ENCODE results near the gene CCDC85B. TPM values are rescaled to one million over a fixed set of nuclear protein-coding genes. Genes with fewer than 3 reads are reported as not detected.
A peak's percentile ranks its signal among the peaks of the same experiment; 100 is the strongest.

The CCDC85B gene
- total RNA-seq, 1 experiment from 2014 or later: 55.3 TPM

DNA sequence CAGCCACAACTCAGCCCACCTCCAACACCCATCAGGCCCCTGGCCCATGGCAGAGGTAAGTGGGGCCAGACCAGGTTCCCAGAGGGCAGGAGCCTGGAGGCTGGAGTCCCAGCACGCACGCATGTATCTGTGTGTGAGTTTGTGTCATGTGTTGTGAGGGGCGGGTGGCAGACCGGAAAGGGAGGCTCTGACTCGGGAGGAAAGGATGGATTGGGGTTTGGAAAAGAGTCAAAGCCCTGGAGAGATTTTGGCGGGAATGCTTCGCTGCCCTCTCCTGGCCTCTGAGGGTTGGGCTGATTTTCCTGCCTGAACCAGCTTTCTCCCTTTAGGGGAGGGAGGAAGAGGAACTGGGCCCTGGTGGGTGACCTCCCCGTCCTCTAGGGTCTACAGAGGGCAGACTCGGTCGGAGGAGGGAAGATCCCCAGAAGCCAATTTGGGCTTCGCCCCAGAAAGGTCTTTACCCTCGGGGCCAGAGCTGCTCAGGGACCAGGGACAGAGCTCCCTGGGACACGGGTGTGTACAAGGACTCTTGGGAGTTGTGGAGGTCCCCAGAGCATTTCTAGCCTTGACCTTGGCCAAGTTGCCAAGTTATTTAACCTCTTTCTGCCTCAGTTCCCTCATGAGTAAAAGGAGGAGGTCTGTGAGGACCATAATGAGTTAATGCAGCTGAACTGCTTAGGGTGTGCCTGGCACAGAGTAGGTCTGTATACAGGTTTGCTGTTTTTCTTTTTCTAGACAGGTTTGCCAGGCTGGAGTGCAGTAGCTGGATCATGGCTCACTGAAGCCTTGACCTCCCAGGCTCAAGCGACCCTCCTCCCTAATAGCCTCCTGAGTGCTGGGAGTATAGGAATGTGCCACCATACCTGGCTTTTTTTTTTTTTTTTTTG lies 21.5 kb downstream of the CCDC85B start:
- 0 out of 2 replicates have a peak, but pooled peaks have one; percentile 32 for TF ChIP-seq TEAD1 (CRISPR knock-in tag; IDR thresholded peaks at IDR 0.05)
- TF ChIP-seq, protein P1, sequence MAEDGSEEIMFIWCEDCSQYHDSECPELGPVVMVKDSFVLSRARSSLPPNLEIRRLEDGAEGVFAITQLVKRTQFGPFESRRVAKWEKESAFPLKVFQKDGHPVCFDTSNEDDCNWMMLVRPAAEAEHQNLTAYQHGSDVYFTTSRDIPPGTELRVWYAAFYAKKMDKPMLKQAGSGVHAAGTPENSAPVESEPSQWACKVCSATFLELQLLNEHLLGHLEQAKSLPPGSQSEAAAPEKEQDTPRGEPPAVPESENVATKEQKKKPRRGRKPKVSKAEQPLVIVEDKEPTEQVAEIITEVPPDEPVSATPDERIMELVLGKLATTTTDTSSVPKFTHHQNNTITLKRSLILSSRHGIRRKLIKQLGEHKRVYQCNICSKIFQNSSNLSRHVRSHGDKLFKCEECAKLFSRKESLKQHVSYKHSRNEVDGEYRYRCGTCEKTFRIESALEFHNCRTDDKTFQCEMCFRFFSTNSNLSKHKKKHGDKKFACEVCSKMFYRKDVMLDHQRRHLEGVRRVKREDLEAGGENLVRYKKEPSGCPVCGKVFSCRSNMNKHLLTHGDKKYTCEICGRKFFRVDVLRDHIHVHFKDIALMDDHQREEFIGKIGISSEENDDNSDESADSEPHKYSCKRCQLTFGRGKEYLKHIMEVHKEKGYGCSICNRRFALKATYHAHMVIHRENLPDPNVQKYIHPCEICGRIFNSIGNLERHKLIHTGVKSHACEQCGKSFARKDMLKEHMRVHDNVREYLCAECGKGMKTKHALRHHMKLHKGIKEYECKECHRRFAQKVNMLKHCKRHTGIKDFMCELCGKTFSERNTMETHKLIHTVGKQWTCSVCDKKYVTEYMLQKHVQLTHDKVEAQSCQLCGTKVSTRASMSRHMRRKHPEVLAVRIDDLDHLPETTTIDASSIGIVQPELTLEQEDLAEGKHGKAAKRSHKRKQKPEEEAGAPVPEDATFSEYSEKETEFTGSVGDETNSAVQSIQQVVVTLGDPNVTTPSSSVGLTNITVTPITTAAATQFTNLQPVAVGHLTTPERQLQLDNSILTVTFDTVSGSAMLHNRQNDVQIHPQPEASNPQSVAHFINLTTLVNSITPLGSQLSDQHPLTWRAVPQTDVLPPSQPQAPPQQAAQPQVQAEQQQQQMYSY (CRISPR knock-in tag; IDR thresholded peaks at IDR 0.05): peak; percentile 62
- TF ChIP-seq, protein P2, sequence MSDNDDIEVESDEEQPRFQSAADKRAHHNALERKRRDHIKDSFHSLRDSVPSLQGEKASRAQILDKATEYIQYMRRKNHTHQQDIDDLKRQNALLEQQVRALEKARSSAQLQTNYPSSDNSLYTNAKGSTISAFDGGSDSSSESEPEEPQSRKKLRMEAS (CRISPR knock-in tag; IDR thresholded peaks at IDR 0.05): peak; percentile 67
- TF ChIP-seq SP1 (CRISPR knock-in tag; conservative IDR thresholded peaks at IDR 0.05): peak; percentile 36; the same call in 1 of the 2 replicates
- TF ChIP-seq, protein P3, sequence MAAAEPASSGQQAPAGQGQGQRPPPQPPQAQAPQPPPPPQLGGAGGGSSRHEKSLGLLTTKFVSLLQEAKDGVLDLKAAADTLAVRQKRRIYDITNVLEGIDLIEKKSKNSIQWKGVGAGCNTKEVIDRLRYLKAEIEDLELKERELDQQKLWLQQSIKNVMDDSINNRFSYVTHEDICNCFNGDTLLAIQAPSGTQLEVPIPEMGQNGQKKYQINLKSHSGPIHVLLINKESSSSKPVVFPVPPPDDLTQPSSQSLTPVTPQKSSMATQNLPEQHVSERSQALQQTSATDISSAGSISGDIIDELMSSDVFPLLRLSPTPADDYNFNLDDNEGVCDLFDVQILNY (CRISPR knock-in tag; IDR thresholded peaks at IDR 0.05): 0 out of 2 replicates have a peak, but pooled peaks have one; percentile 62
- TF ChIP-seq, protein P4, sequence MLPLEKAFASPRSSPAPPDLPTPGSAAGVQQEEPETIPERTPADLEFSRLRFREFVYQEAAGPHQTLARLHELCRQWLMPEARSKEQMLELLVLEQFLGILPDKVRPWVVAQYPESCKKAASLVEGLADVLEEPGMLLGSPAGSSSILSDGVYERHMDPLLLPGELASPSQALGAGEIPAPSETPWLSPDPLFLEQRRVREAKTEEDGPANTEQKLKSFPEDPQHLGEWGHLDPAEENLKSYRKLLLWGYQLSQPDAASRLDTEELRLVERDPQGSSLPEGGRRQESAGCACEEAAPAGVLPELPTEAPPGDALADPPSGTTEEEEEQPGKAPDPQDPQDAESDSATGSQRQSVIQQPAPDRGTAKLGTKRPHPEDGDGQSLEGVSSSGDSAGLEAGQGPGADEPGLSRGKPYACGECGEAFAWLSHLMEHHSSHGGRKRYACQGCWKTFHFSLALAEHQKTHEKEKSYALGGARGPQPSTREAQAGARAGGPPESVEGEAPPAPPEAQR (CRISPR knock-in tag; IDR thresholded peaks at IDR 0.05): no peak
- TF ChIP-seq, protein P5, sequence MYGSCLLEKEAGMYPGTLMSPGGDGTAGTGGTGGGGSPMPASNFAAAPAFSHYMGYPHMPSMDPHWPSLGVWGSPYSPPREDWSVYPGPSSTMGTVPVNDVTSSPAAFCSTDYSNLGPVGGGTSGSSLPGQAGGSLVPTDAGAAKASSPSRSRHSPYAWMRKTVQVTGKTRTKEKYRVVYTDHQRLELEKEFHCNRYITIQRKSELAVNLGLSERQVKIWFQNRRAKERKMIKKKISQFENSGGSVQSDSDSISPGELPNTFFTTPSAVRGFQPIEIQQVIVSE (CRISPR knock-in tag; IDR thresholded peaks at IDR 0.05; ENCODE audit: borderline replicate concordance): no peak
- TF ChIP-seq FOXP1 (CRISPR knock-in tag; IDR thresholded peaks at IDR 0.05; ENCODE audit: borderline replicate concordance): peak; percentile 47
- DNase-seq (ENCODE audit: low spot score): peak; percentile 69

DNA sequence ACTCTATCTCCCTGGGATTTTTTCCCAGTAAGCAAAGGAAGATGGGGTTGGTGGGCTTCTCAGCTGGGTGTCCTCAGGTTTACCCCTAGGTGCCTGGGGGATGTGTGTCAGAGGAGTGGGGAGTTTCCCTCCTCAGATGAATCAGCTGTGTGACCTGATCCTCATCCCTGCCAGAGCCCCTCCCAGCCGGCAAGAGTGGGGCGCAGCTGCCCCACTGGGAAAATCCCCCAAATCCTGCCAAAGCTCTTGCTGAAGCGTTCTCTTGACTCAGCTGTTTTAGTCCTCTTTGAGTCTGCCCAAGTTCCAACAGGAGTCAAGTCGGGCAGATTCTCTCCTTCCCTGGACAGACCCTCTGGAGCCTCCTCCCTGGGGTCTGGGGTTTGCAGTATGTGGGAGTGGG lies 22.4 kb downstream of the CCDC85B start:
- POLR2A ChIA-PET: interaction anchor here (1.9 kb wide), 1 partner anchor 22 kb away, joined by 8 read pairs; the partner anchor contains the start of gene CCDC85B
- no peak for DNase-seq (ENCODE audit: low spot score)
- no peak overlapping the region for H3K27ac Mint-ChIP-seq
- TF ChIP-seq ZNF138 (CRISPR knock-in tag; conservative IDR thresholded peaks at IDR 0.05) (no peak), ZNF121 (CRISPR knock-in tag; IDR thresholded peaks at IDR 0.05) (no peak), EMX1 (CRISPR knock-in tag; IDR thresholded peaks at IDR 0.05) (no peak), ZNF396 (CRISPR knock-in tag; IDR thresholded peaks at IDR 0.05; ENCODE audit: borderline replicate concordance) (no peak), SP1 (CRISPR knock-in tag; conservative IDR thresholded peaks at IDR 0.05) (no peak), JUN (CRISPR knock-in tag; IDR thresholded peaks at IDR 0.05) (no peak)
- TF ChIP-seq, protein P6, sequence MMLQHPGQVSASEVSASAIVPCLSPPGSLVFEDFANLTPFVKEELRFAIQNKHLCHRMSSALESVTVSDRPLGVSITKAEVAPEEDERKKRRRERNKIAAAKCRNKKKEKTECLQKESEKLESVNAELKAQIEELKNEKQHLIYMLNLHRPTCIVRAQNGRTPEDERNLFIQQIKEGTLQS (CRISPR knock-in tag; conservative IDR thresholded peaks at IDR 0.05): no peak
- TF ChIP-seq, protein P7, sequence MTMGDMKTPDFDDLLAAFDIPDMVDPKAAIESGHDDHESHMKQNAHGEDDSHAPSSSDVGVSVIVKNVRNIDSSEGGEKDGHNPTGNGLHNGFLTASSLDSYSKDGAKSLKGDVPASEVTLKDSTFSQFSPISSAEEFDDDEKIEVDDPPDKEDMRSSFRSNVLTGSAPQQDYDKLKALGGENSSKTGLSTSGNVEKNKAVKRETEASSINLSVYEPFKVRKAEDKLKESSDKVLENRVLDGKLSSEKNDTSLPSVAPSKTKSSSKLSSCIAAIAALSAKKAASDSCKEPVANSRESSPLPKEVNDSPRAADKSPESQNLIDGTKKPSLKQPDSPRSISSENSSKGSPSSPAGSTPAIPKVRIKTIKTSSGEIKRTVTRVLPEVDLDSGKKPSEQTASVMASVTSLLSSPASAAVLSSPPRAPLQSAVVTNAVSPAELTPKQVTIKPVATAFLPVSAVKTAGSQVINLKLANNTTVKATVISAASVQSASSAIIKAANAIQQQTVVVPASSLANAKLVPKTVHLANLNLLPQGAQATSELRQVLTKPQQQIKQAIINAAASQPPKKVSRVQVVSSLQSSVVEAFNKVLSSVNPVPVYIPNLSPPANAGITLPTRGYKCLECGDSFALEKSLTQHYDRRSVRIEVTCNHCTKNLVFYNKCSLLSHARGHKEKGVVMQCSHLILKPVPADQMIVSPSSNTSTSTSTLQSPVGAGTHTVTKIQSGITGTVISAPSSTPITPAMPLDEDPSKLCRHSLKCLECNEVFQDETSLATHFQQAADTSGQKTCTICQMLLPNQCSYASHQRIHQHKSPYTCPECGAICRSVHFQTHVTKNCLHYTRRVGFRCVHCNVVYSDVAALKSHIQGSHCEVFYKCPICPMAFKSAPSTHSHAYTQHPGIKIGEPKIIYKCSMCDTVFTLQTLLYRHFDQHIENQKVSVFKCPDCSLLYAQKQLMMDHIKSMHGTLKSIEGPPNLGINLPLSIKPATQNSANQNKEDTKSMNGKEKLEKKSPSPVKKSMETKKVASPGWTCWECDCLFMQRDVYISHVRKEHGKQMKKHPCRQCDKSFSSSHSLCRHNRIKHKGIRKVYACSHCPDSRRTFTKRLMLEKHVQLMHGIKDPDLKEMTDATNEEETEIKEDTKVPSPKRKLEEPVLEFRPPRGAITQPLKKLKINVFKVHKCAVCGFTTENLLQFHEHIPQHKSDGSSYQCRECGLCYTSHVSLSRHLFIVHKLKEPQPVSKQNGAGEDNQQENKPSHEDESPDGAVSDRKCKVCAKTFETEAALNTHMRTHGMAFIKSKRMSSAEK (CRISPR knock-in tag; IDR thresholded peaks at IDR 0.05; ENCODE audit: borderline replicate concordance): no peak
- TF ChIP-seq, protein P8, sequence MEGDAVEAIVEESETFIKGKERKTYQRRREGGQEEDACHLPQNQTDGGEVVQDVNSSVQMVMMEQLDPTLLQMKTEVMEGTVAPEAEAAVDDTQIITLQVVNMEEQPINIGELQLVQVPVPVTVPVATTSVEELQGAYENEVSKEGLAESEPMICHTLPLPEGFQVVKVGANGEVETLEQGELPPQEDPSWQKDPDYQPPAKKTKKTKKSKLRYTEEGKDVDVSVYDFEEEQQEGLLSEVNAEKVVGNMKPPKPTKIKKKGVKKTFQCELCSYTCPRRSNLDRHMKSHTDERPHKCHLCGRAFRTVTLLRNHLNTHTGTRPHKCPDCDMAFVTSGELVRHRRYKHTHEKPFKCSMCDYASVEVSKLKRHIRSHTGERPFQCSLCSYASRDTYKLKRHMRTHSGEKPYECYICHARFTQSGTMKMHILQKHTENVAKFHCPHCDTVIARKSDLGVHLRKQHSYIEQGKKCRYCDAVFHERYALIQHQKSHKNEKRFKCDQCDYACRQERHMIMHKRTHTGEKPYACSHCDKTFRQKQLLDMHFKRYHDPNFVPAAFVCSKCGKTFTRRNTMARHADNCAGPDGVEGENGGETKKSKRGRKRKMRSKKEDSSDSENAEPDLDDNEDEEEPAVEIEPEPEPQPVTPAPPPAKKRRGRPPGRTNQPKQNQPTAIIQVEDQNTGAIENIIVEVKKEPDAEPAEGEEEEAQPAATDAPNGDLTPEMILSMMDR (IDR thresholded peaks at IDR 0.05): no peak

More for the DNA sequence above, 21.5 kb downstream of the CCDC85B start:
- H3K27ac Mint-ChIP-seq: no peak overlapping the region
- ChIA-PET CTCF (interaction anchor here (0.8 to 2.2 kb wide), 16 partner anchors 11 to 201 kb away, joined by 3 to 41 read pairs (median 7); partner anchors contain the start of genes CCDC85B, CTSW, FIBP and FOSL1), POLR2A (interaction anchor here (0.7 to 1.9 kb wide), 3 partner anchors 21 to 90 kb away, joined by 3 to 8 read pairs (median 4); partner anchors contain the start of genes BANF1, CCDC85B, EIF1AD and MUS81)
- H3K36me3 Mint-ChIP-seq: no peaks in the 10 kb centered on the region
- H3K9me3 Mint-ChIP-seq: no peaks in the 10 kb centered on the region
- H3K27me3 Mint-ChIP-seq (ENCODE audit: low read depth): peaks cover 27% of the 10 kb centered on the region
- peaks cover 17% of the 10 kb centered on the region for H3K4me1 Mint-ChIP-seq
- no peak overlapping the region for H3K4me3 Mint-ChIP-seq
- peak; percentile 81 for ATAC-seq

More for the DNA sequence above, 22.4 kb downstream of the CCDC85B start:
- no peak for ATAC-seq
- Mint-ChIP-seq H3K27me3 (ENCODE audit: low read depth) (peaks cover 21% of the 10 kb centered on the region), H3K9me3 (no peaks in the 10 kb centered on the region), H3K36me3 (no peaks in the 10 kb centered on the region), H3K4me3 (no peak overlapping the region), H3K4me1 (peaks cover 20% of the 10 kb centered on the region)
- CTCF ChIA-PET: interaction anchor here (1.3 to 2.2 kb wide), 5 partner anchors 20 to 53 kb away, joined by 3 to 41 read pairs (median 13); partner anchors contain the start of genes CCDC85B and MUS81
